Fibroblast of the aortic adventitia (primary cell): Measurements from ENCODE around the gene PTPRH. TPM values are rescaled to one million over a fixed set of nuclear protein-coding genes. Genes with fewer than 3 reads are reported as not detected.

ENCODE experiments used
- DNase-seq: peaks from one replicate; pipeline ENCODE4 v3.0.0-alpha.2; 2010; ENCODE audit warnings: low read depth
- H3K4me3 ChIP-seq: 2 replicates; pipeline ENCODE4 v1.5.1; 2011; ENCODE audit warnings: low read depth, mild to moderate bottlenecking, control low read depth, low read length, moderate library complexity
- CTCF ChIP-seq: IDR thresholded peaks from 2 replicates; pipeline ENCODE4 v1.5.1; 2011; ENCODE audit warnings: mild to moderate bottlenecking, low read length, control low read depth, inconsistent platforms; ENCODE audit not compliant: insufficient read depth
- total RNA-seq: library from RNA; depleted of rRNA; stranded (reverse); fragments of >200 nt; gene quantifications from 2 replicates; pipeline ENCODE4 v1.2.3, GENCODE V29; 2012; ENCODE audit warnings: low replicate concordance

PTPRH gene
- total RNA-seq, 1 donor = 7.8 TPM

- no peak for TF ChIP-seq CTCF
- H3K4me3 ChIP-seq = no peak overlapping the region
- DNase-seq = no peak
Observed at GRCh38 chr19:55248704-55249103, 39.4 kb upstream of the PTPRH start.

GRCh38 chr19:55248166-55248675 lies 38.9 kb upstream of the PTPRH start:
- no peak for DNase-seq
- no peak overlapping the region for H3K4me3 ChIP-seq
- no peak for TF ChIP-seq CTCF

GRCh38 chr19:55247621-55248099 lies 38.4 kb upstream of the PTPRH start:
- H3K4me3 ChIP-seq = no peak overlapping the region
- no peak for TF ChIP-seq CTCF
- peak; percentile 11 for DNase-seq

GRCh38 chr19:55246462-55247451 lies 37.5 kb upstream of the PTPRH start:
- H3K4me3 ChIP-seq = no peak overlapping the region
- DNase-seq = no peak
- TF ChIP-seq CTCF = no peak

- DNase-seq = no peak
- no peak overlapping the region for H3K4me3 ChIP-seq
- no peak for TF ChIP-seq CTCF
Observed at GRCh38 chr19:55245236-55245904, 36.1 kb upstream of the PTPRH start.

- no peak for DNase-seq
- no peak for TF ChIP-seq CTCF
- no peak overlapping the region for H3K4me3 ChIP-seq
Observed at GRCh38 chr19:55244004-55244680, 34.8 kb upstream of the PTPRH start.
